HG03469 (cell line): ENCODE measurements around the gene DGCR8.

Source experiments
- ATAC-seq: cut with Tn5 transposase; IDR thresholded peaks from one replicate; pipeline ENCODE4 v1.9.1; 2021; ENCODE audit warnings: mild to moderate bottlenecking, moderate library complexity, moderate number of reproducible peaks; ENCODE audit not compliant: unreplicated experiment

DGCR8 gene

GRCh38 chr22:20135265-20135664 is 55.2 kb downstream of the DGCR8 start:
- no peak for ATAC-seq

- no peak for ATAC-seq
Observed at GRCh38 chr22:20135806-20136602, 56.0 kb downstream of the DGCR8 start.

GRCh38 chr22:20136603-20136873 is 56.5 kb downstream of the DGCR8 start:
- ATAC-seq = no peak

- ATAC-seq = no peak
Observed at GRCh38 chr22:20137113-20137512, 57.1 kb downstream of the DGCR8 start.

- ATAC-seq = no peak
Observed at GRCh38 chr22:20137671-20138416, 57.8 kb downstream of the DGCR8 start.

GRCh38 chr22:20138417-20138738 is 58.3 kb downstream of the DGCR8 start:
- ATAC-seq = no peak

DNA sequence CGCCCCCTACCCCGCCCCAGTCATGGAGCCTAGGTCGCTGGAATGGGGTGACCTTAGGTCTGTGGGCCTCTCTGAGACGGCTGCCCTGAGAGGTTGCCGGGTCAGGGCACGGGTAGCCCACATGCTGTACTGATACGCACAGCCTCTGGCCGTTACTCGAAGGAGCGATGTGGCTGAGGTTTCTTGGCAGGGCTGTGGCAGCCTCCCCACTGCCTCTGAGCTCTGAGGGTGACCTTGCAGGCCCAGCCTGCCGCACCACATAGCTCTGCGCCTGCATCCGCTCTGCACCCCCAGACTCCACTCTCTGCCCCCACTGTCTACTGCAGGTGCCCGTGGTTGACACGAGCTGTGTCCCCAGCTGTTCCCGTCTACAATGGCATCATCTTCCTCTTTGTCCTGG is 58.8 kb downstream of the DGCR8 start:
- ATAC-seq = no peak

- no peak for ATAC-seq
Observed at GRCh38 chr22:20139391-20140106, 59.5 kb downstream of the DGCR8 start.

- ATAC-seq = no peak
Observed at GRCh38 chr22:20140107-20140445, 60.0 kb downstream of the DGCR8 start.

DNA sequence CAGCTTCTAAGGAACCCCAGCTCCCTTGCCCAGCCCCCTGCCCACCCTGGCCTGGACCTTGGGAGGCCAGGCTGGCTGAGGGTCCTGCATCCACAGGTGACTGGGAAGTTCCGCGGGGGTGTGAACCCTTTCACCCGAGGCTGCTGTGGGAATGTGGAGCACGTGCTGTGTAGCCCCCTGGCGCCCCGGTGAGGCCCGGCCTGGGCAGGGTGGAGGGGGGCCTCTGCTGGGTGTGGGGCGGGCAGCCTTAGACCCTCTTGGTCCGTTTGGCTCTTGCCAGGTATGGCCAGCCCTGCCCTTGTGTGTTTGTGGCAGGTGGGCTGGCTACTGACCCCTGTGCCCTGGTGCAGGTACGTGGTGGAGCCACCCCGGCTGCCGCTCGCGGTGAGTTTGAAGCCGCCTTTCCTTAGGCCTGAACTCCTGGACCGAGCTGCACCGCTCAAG is 60.5 kb downstream of the DGCR8 start:
- no peak for ATAC-seq

DNA sequence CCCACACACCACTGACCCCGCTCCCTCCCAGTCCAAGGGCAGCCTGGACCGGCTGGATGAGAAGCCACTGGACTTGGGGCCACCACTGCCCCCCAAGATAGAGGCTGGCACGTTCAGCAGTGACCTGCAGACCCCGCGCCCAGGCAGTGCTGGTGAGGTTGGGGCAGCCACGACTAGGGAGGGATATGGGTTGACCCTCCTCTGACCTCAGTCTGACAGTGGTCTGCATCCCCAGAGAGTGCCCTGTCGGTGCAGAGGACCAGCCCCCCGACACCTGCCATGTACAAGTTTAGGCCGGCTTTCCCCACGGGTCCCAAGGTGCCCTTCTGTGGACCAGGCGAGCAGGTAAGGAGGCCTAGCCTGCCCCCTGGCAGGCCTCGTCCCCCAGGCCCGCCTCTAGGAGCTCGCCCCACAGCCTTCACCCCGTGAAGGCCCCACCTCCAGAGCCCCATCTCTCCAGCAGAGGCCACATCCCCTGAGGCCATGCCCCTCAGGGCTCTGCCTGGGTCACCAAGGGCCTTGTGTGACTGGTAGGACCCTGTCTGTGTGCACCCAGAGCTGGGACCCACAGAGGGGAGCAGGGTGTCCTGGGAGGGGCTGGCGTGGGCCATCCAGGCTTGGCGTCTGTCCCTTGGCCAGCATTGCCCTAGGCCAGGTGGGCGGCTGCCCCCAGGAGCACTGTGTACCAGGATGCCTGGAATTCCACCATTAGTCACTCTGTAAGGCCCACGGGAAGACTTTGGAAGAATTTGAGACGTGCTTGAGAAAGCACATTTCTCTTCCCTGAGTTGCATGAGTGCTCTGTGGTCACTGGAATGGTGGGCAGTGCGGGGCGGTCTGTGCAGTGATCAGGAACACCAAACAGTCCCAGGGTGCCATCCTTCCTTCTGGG is 61.4 kb downstream of the DGCR8 start:
- no peak for ATAC-seq

DNA sequence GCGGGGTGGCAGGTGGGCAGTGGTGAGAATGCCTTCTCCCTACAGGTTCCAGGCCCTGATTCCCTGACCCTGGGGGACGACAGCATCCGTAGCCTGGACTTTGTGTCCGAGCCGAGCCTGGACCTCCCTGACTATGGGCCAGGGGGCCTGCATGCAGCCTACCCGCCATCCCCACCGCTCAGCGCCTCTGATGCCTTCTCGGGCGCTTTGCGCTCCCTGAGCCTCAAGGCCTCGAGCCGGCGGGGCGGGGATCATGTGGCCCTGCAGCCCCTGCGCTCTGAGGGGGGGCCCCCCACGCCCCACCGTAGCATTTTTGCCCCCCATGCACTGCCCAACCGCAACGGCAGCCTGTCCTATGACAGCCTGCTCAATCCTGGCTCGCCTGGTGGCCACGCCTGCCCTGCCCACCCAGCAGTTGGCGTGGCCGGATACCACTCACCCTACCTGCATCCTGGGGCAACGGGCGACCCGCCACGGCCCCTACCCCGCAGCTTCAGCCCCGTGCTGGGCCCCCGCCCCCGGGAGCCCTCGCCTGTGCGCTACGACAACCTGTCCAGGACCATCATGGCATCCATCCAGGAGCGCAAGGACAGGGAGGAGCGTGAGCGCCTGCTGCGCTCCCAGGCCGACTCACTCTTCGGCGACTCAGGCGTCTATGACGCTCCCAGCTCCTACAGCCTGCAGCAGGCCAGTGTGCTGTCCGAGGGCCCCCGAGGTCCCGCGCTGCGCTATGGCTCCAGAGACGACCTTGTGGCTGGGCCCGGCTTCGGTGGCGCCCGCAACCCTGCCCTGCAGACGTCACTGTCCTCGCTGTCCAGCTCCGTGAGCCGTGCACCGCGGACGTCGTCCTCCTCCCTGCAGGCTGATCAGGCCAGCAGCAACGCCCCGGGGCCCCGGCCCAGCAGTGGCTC is 62.9 kb downstream of the DGCR8 start:
- ATAC-seq = no peak

DNA sequence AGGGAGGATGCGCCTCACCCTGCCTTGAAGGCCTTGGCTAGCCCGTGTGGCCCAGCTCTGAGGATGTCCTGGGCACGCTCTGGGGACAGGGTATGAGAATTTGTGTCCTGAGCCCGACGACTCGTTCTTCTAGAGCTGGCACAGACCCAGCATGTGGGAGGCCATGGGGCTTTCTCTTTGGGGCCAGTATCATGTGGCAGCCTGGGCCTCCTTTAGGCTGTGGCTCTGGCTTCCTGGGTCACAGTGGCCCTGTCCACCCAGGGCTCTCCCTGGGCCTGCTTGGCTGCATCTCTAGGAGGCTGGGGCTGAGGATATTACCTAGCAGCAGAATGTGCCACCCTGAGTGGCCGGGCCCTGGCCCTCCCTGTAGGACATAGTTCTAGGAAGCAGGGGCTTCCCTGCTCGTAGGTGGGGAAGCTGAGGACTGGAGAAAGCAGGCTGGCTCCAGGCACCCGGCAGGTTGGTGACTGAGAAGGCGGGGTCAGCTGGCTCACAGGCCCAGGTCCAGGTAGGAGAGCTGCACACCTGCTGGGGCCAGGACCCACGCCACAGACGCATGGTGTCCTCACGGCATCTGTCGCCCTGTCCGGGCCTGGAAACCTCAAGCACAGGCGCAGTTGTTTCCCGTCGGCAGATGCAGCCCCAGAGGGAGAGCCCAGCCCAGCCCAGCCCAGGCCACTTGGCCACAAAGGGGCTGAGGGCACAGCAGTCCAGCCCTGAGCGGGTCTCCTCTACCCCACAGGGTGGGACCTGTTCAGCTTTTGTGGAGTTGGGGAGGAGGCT is 64.0 kb downstream of the DGCR8 start:
- no peak for ATAC-seq

DNA sequence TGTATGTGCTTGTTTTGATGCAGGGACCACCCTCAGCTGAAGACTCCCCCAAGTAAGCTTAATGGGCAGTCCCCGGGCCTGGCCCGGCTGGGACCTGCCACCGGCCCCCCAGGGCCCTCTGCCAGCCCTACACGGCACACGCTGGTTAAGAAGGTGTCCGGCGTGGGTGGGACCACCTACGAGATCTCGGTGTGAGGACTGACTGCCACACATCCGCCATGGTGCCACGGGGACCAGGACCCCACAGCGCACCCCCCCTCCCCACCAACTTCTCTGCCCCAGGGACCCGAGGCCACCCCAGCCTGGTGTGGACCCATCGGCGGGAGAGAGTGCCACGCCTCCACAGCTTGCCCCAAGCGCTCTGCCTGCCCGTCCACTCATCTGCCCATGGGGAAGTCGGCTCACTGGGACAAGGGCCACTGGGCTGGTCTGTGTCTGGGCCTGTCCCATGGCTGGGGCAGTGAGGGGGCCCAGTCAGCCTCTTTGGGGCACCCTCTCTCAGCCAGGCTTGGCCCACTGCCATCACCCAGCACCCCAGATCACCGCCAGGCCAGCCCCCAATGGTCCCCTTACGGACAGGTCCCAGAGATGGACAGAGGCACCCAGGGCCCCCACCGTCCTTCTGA is 65.3 kb downstream of the DGCR8 start:
- no peak for ATAC-seq

GRCh38 chr22:20145832-20146223 is 65.8 kb downstream of the DGCR8 start:
- ATAC-seq = no peak

DNA sequence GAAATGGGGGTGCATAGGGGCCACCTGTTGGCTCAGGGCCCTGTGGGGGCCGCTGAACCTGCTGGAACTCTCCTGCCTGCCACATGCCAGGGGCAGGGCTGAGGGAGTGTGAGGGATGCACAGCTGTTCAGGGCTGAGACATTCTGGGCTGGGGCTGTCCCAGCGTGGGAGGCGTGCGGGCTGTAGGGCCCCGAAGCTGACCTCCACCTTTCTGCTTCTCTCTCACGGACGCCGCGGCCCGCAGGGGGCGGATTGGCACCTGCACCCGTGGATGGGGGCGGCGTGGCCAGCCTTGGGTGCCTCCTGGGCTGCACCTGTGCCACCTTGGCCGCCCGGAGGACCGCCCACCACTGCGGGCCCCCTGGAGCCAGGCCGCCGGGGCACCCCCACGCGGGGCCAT is 66.7 kb downstream of the DGCR8 start:
- ATAC-seq = no peak

- no peak for ATAC-seq
Observed at GRCh38 chr22:20147237-20147988, 67.4 kb downstream of the DGCR8 start.

DNA sequence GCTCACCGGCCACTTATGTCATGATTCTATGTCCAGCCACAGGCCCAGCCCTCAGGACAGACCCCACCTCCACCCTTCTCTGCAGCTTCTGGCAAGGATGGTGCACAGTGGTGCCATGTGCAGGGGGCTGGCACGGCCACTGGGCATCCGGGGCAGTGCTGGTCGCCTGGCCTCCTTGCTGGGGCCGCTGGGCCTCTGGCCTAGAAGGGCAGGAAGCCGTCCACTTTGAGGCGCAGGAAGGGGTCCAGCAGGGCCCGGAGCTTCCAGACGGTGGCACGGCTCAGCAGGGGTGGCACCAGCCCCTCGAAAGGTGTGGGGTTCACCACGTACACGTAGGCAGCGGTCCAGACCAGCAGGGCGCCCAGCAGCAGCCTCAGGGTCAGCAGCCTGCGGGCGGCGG is 68.4 kb downstream of the DGCR8 start:
- no peak for ATAC-seq
